Lung (tissue), 12 donors: ENCODE data around the gene GARS1. TPM values are rescaled to one million over a fixed set of nuclear protein-coding genes. Genes with fewer than 3 reads are reported as not detected.

Experiments
- ATAC-seq: fragments of 200-7000 bp; cut with Tn5 transposase; one replicate; pipeline ENCODE4 v1.9.1; 2020; ENCODE audit warnings: moderate number of reproducible peaks; ENCODE audit not compliant: insufficient read depth, low FRiP score
- DNase-seq, 3 donors: peaks; one replicate each; pipeline ENCODE4 v3.0.0-alpha.2; 2013 to 2017
- H3K27ac ChIP-seq, 2 donors: one replicate each; pipeline ENCODE4 v1.5.1; 2013; ENCODE audit warnings: mild to moderate bottlenecking in 2 of 2, moderate library complexity in 2 of 2, control low read depth in 1 of 2, inconsistent platforms in 1 of 2, low read depth in 1 of 2, low read length in 1 of 2
- H3K27me3 ChIP-seq, 3 donors: one replicate each; pipeline ENCODE4 v1.5.1; 2013; ENCODE audit warnings: low read length in 2 of 3; ENCODE audit not compliant: control insufficient read depth in 3 of 3, insufficient read depth in 3 of 3
- H3K36me3 ChIP-seq, 4 donors: one replicate each; pipeline ENCODE4 v1.5.1; 2013; ENCODE audit warnings: low read length in 4 of 4, mild to moderate bottlenecking in 1 of 4, moderate library complexity in 1 of 4; ENCODE audit not compliant: control insufficient read depth in 4 of 4, insufficient read depth in 4 of 4
- H3K4me1 ChIP-seq, 5 donors: one replicate each; pipeline ENCODE4 v1.5.1; 2013; ENCODE audit warnings: low read length in 5 of 5, mild to moderate bottlenecking in 2 of 5, moderate library complexity in 1 of 5; ENCODE audit not compliant: control insufficient read depth in 5 of 5, insufficient read depth in 5 of 5
- H3K4me3 ChIP-seq: one replicate; pipeline ENCODE4 v1.5.1; 2013; ENCODE audit warnings: mild to moderate bottlenecking, control low read depth, moderate library complexity
- H3K9ac ChIP-seq, 2 donors: one replicate each; pipeline ENCODE4 v1.5.1; 2013; ENCODE audit warnings: low read length in 2 of 2, control low read depth in 1 of 2; ENCODE audit not compliant: insufficient read depth in 1 of 2
- H3K9me3 ChIP-seq, 4 donors: one replicate each; pipeline ENCODE4 v1.5.1; 2013; ENCODE audit warnings: low read length in 3 of 4, mild to moderate bottlenecking in 1 of 4, moderate library complexity in 1 of 4; ENCODE audit not compliant: control insufficient read depth in 4 of 4, insufficient read depth in 3 of 4
- CTCF ChIP-seq: IDR thresholded peaks from 2 replicates; pipeline ENCODE4 v1.5.1; 2012; ENCODE audit warnings: mild to moderate bottlenecking; ENCODE audit errors: control extremely low read depth, extremely low read depth
- WGBS, 2 donors: extraction: QIAGEN DNeasy Blood & Tissue Kit; methylation state at CpG; one replicate each; pipeline ENCODE4 v1.1.7; 2013; 5-methylcytosine and 5-hydroxymethylcytosine counted together
- polyA plus RNA-seq, 2 donors: library from polyadenylated mRNA; stranded (reverse); fragments of 200-250 nt; gene quantifications; one replicate each; pipeline ENCODE4 v1.2.1, GENCODE V29; 2013
- total RNA-seq, 2 donors: library from RNA; depleted of rRNA in 1 of 2; stranded (reverse); fragments of >200 nt in 1 of 2; gene quantifications; one replicate each; pipeline ENCODE4 v1.2.1, GENCODE V29; 2014 to 2021
- donor health status: control.
- donor health status: control.
- donor health status: Bipolar disorder and iron deficiency.
- donor health status: healthy.
- donor health status: DM: yes; HTN: yes; CAD: no.

The GARS1 gene
- total and polyA plus RNA-seq, 4 donors = 55.5 to 132 (median 92.1) TPM

- no peak overlapping the region for H3K27ac ChIP-seq
- H3K4me3 ChIP-seq = no peak overlapping the region
- peaks cover 0 to 3% (median 0%) of the 10 kb centered on the region in 5 donors for H3K4me1 ChIP-seq
- peaks cover 0 to 2% (median 0%) of the 10 kb centered on the region in 4 donors for H3K9me3 ChIP-seq
- WGBS, 2 donors = 88 to 92% methylated on average over 10 of the region's 10 CpGs
- TF ChIP-seq CTCF = no peak
- ATAC-seq (no peak), DNase-seq (no peak)
- no peak overlapping the region for H3K9ac ChIP-seq
- no peaks in the 10 kb centered on the region for H3K27me3 ChIP-seq
- H3K36me3 ChIP-seq = peaks cover 0 to 6% (median 3%) of the 10 kb centered on the region in 4 donors
Measured at GRCh38 chr7:30647589-30648364, 53.1 kb downstream of the GARS1 start.

GRCh38 chr7:30648744-30649540, 54.3 kb downstream of the GARS1 start:
- DNase-seq (no peak), ATAC-seq (no peak)
- Histone ChIP-seq H3K9me3 (peaks cover 0 to 2% (median 0%) of the 10 kb centered on the region in 4 donors), H3K9ac (no peak overlapping the region), H3K4me1 (no peaks in the 10 kb centered on the region), H3K27me3 (no peaks in the 10 kb centered on the region), H3K27ac (no peak overlapping the region), H3K36me3 (peaks cover 0 to 6% (median 3%) of the 10 kb centered on the region in 4 donors), H3K4me3 (no peak overlapping the region)
- WGBS, 2 donors = 92 to 93% methylated on average over 15 of the region's 15 CpGs
- TF ChIP-seq CTCF = no peak

- H3K9ac ChIP-seq = no peak overlapping the region
- no peak for TF ChIP-seq CTCF
- no peak for DNase-seq
- 91 to 92% methylated on average over 13 of the region's 13 CpGs for WGBS, 2 donors
- H3K36me3 ChIP-seq = peaks cover 0 to 4% (median 2%) of the 10 kb centered on the region in 4 donors
- H3K27ac ChIP-seq = no peak overlapping the region
- no peak for ATAC-seq
- peaks cover 0 to 2% (median 0%) of the 10 kb centered on the region in 4 donors for H3K9me3 ChIP-seq
- no peaks in the 10 kb centered on the region for H3K27me3 ChIP-seq
- H3K4me1 ChIP-seq = no peaks in the 10 kb centered on the region
- no peak overlapping the region for H3K4me3 ChIP-seq
Measured at GRCh38 chr7:30649717-30650420, 55.2 kb downstream of the GARS1 start.
